ENCODE measurements around the gene MT1B. TPM values are rescaled to one million over a fixed set of nuclear protein-coding genes. Genes with fewer than 3 reads are reported as not detected.

MT1B gene
- total and polyA plus RNA-seq, 2 of the 13 experiments (the other 11 are each of a cell fraction or from before 2014, with no cell fraction given), result 0.89 TPM; not detected in 1

GRCh38 chr16:56647641-56648431, 3.9 kb upstream of the MT1B start (continued):
- TF ChIP-seq AGO1 (IDR thresholded peaks at IDR 0.05; ENCODE audit: low read depth, low read length, poor library complexity, severe bottlenecking), result no peak
- TF ChIP-seq ARID2 (CRISPR knock-in tag; IDR thresholded peaks at IDR 0.05; ENCODE audit: borderline replicate concordance), result no peak
- no peak for TF ChIP-seq ATF7 (IDR thresholded peaks at IDR 0.05)
- no peak for TF ChIP-seq ATF7 (CRISPR knock-in tag; IDR thresholded peaks at IDR 0.05)
- peak; percentile 45; the same call in 1 of the 2 replicates for TF ChIP-seq ZMYM4 (CRISPR knock-in tag; IDR thresholded peaks at IDR 0.05)
- no peak for TF ChIP-seq BATF2 (CRISPR knock-in tag; IDR thresholded peaks at IDR 0.05)
- TF ChIP-seq FOXP4 (CRISPR knock-in tag; IDR thresholded peaks at IDR 0.05), result no peak; the same call in 1 of the 2 replicates
- TF ChIP-seq IRX3 (CRISPR knock-in tag; IDR thresholded peaks at IDR 0.05; ENCODE audit: borderline replicate concordance, low read depth), result no peak
- TF ChIP-seq JUNB (CRISPR knock-in tag; IDR thresholded peaks at IDR 0.05; ENCODE audit: borderline replicate concordance), result no peak
- TF ChIP-seq, protein P1, sequence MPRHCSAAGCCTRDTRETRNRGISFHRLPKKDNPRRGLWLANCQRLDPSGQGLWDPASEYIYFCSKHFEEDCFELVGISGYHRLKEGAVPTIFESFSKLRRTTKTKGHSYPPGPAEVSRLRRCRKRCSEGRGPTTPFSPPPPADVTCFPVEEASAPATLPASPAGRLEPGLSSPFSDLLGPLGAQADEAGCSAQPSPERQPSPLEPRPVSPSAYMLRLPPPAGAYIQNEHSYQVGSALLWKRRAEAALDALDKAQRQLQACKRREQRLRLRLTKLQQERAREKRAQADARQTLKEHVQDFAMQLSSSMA (CRISPR knock-in tag; IDR thresholded peaks at IDR 0.05), result no peak
- 0 out of 2 replicates have a peak, but pooled peaks have one; percentile 39 for TF ChIP-seq DMAP1 (CRISPR knock-in tag; IDR thresholded peaks at IDR 0.05)
- TF ChIP-seq ZNF441 (CRISPR knock-in tag; IDR thresholded peaks at IDR 0.05; ENCODE audit: borderline replicate concordance), result 0 out of 2 replicates have a peak, but pooled peaks have one; percentile 32
- no peak for TF ChIP-seq KDM4B (CRISPR knock-in tag; IDR thresholded peaks at IDR 0.05)
- no peak for TF ChIP-seq ZC3H4 (CRISPR knock-in tag; IDR thresholded peaks at IDR 0.05; ENCODE audit: borderline replicate concordance)
- TF ChIP-seq ZNF772 (CRISPR knock-in tag; IDR thresholded peaks at IDR 0.05), result 0 out of 2 replicates have a peak, but pooled peaks have one; percentile 26
- TF ChIP-seq FOXA3 (CRISPR knock-in tag; IDR thresholded peaks at IDR 0.05), result no peak
- TF ChIP-seq ZNF574 (CRISPR knock-in tag; IDR thresholded peaks at IDR 0.05), result no peak; the same call in 1 of the 2 replicates
- TF ChIP-seq ZNF780A (CRISPR knock-in tag; IDR thresholded peaks at IDR 0.05), result no peak
- TF ChIP-seq NKX3-1 (CRISPR knock-in tag; IDR thresholded peaks at IDR 0.05), result no peak
- no peak for TF ChIP-seq ZNF597 (CRISPR knock-in tag; IDR thresholded peaks at IDR 0.05)
- no peak for TF ChIP-seq ZNF879 (CRISPR knock-in tag; IDR thresholded peaks at IDR 0.05)
- no peak for TF ChIP-seq ZFP62 (CRISPR knock-in tag; IDR thresholded peaks at IDR 0.05)
